ENCODE results near the gene OLFML3. TPM values are rescaled to one million over a fixed set of nuclear protein-coding genes. Genes with fewer than 3 reads are reported as not detected.
"Not testable (repeated sequence)": the region's sequence is repeated elsewhere in the genome, so short reads cannot be mapped to it uniquely, and the experiment has no call there.

The OLFML3 gene
- total and polyA plus RNA-seq, 4 donors = 50.6 to 343 (median 80.8) TPM

GRCh38 chr1:113999233-113999632 is 20.0 kb downstream of the OLFML3 start:
- peaks cover 9% of the 10 kb centered on the region for H3K9me3 ChIP-seq (ENCODE audit: control insufficient read depth, insufficient read depth, low read length)
- no peak overlapping the region for H3K4me3 ChIP-seq (ENCODE audit: low read depth, low read length)
- no CpG with 5 or more reads among the region's 2 CpGs for whole genome bisulfite sequencing (ENCODE audit: insufficient coverage)
- H3K4me1 ChIP-seq (ENCODE audit: control insufficient read depth, insufficient read depth, low read length) = peaks cover 24% of the 10 kb centered on the region
- no peaks in the 10 kb centered on the region for H3K36me3 ChIP-seq (ENCODE audit: control insufficient read depth, insufficient read depth, low read length)
- no peak for DNase-seq (ENCODE audit: low read depth in 4 of 6, low spot score in 6 of 6)
- H3K27me3 ChIP-seq (ENCODE audit: control insufficient read depth, insufficient read depth, low read length) = no peaks in the 10 kb centered on the region
- no peak overlapping the region for H3K27ac ChIP-seq (ENCODE audit: low read depth, low read length)

GRCh38 chr1:113999799-114000198 is 20.5 kb downstream of the OLFML3 start:
- no peak overlapping the region for H3K4me3 ChIP-seq (ENCODE audit: low read depth, low read length)
- no peak for DNase-seq (ENCODE audit: low read depth in 4 of 6, low spot score in 6 of 6)
- H3K27me3 ChIP-seq (ENCODE audit: control insufficient read depth, insufficient read depth, low read length) = no peaks in the 10 kb centered on the region
- H3K4me1 ChIP-seq (ENCODE audit: control insufficient read depth, insufficient read depth, low read length) = peaks cover 24% of the 10 kb centered on the region
- peaks cover 8% of the 10 kb centered on the region for H3K9me3 ChIP-seq (ENCODE audit: control insufficient read depth, insufficient read depth, low read length)
- no peaks in the 10 kb centered on the region for H3K36me3 ChIP-seq (ENCODE audit: control insufficient read depth, insufficient read depth, low read length)
- no peak overlapping the region for H3K27ac ChIP-seq (ENCODE audit: low read depth, low read length)
- no CpG with 5 or more reads among the region's 2 CpGs for WGBS (ENCODE audit: insufficient coverage)

GRCh38 chr1:114000406-114000805 is 21.1 kb downstream of the OLFML3 start:
- no peak for DNase-seq (ENCODE audit: low read depth in 4 of 6, low spot score in 6 of 6)
- no peak overlapping the region for H3K27ac ChIP-seq (ENCODE audit: low read depth, low read length)
- no peak overlapping the region for H3K4me3 ChIP-seq (ENCODE audit: low read depth, low read length)
- H3K9me3 ChIP-seq (ENCODE audit: control insufficient read depth, insufficient read depth, low read length) = peaks cover 4% of the 10 kb centered on the region
- no peaks in the 10 kb centered on the region for H3K36me3 ChIP-seq (ENCODE audit: control insufficient read depth, insufficient read depth, low read length)
- peaks cover 24% of the 10 kb centered on the region for H3K4me1 ChIP-seq (ENCODE audit: control insufficient read depth, insufficient read depth, low read length)
- H3K27me3 ChIP-seq (ENCODE audit: control insufficient read depth, insufficient read depth, low read length) = no peaks in the 10 kb centered on the region

- WGBS (ENCODE audit: insufficient coverage) = 32% methylated on average over 14 of the region's 15 CpGs
- Histone ChIP-seq H3K4me3 (ENCODE audit: low read depth, low read length) (no peak overlapping the region), H3K9me3 (ENCODE audit: control insufficient read depth, insufficient read depth, low read length) (no peaks in the 10 kb centered on the region), H3K36me3 (ENCODE audit: control insufficient read depth, insufficient read depth, low read length) (no peaks in the 10 kb centered on the region), H3K27ac (ENCODE audit: low read depth, low read length) (peak overlapping the region; percentile 62), H3K27me3 (ENCODE audit: control insufficient read depth, insufficient read depth, low read length) (no peaks in the 10 kb centered on the region), H3K4me1 (ENCODE audit: control insufficient read depth, insufficient read depth, low read length) (peaks cover 24% of the 10 kb centered on the region)
- DNase-seq (ENCODE audit: low read depth in 4 of 6, low spot score in 6 of 6) = peak in 1 of 6 donors; percentile 37
These were observed 23.4 kb downstream of the OLFML3 start for GRCh38 chr1:114002492-114003239.

- H3K27me3 ChIP-seq (ENCODE audit: control insufficient read depth, insufficient read depth, low read length) = no peaks in the 10 kb centered on the region
- peak overlapping the region; percentile 62 for H3K27ac ChIP-seq (ENCODE audit: low read depth, low read length)
- DNase-seq (ENCODE audit: low read depth in 4 of 6, low spot score in 6 of 6) = peak in 1 of 6 donors; percentile 27
- H3K36me3 ChIP-seq (ENCODE audit: control insufficient read depth, insufficient read depth, low read length) = no peaks in the 10 kb centered on the region
- no peak overlapping the region for H3K4me3 ChIP-seq (ENCODE audit: low read depth, low read length)
- WGBS (ENCODE audit: insufficient coverage) = 72% methylated on average over 3 of the region's 5 CpGs
- no peaks in the 10 kb centered on the region for H3K9me3 ChIP-seq (ENCODE audit: control insufficient read depth, insufficient read depth, low read length)
- peaks cover 24% of the 10 kb centered on the region for H3K4me1 ChIP-seq (ENCODE audit: control insufficient read depth, insufficient read depth, low read length)
These were observed 24.2 kb downstream of the OLFML3 start for GRCh38 chr1:114003431-114003830.

GRCh38 chr1:114006825-114007224 is 27.6 kb downstream of the OLFML3 start:
- H3K27me3 ChIP-seq (ENCODE audit: control insufficient read depth, insufficient read depth, low read length); DNase-seq (ENCODE audit: low read depth in 4 of 6, low spot score in 6 of 6); H3K36me3 ChIP-seq (ENCODE audit: control insufficient read depth, insufficient read depth, low read length); H3K27ac ChIP-seq (ENCODE audit: low read depth, low read length); H3K4me3 ChIP-seq (ENCODE audit: low read depth, low read length); H3K9me3 ChIP-seq (ENCODE audit: control insufficient read depth, insufficient read depth, low read length): not testable (repeated sequence)
- peaks cover 20% of the 10 kb centered on the region for H3K4me1 ChIP-seq (ENCODE audit: control insufficient read depth, insufficient read depth, low read length)
- WGBS (ENCODE audit: insufficient coverage) = 100% methylated on average over 1 of the region's 4 CpGs

GRCh38 chr1:114008480-114008941 is 29.2 kb downstream of the OLFML3 start:
- Histone ChIP-seq H3K4me1 (ENCODE audit: control insufficient read depth, insufficient read depth, low read length) (peaks cover 3% of the 10 kb centered on the region), H3K4me3 (ENCODE audit: low read depth, low read length) (no peak overlapping the region), H3K27me3 (ENCODE audit: control insufficient read depth, insufficient read depth, low read length) (no peaks in the 10 kb centered on the region), H3K9me3 (ENCODE audit: control insufficient read depth, insufficient read depth, low read length) (no peaks in the 10 kb centered on the region), H3K36me3 (ENCODE audit: control insufficient read depth, insufficient read depth, low read length) (no peaks in the 10 kb centered on the region), H3K27ac (ENCODE audit: low read depth, low read length) (no peak overlapping the region)
- no peak for DNase-seq (ENCODE audit: low read depth in 4 of 6, low spot score in 6 of 6)
- WGBS (ENCODE audit: insufficient coverage) = no CpG with 5 or more reads among the region's 2 CpGs

GRCh38 chr1:114008993-114009392 is 29.7 kb downstream of the OLFML3 start:
- Histone ChIP-seq H3K27ac (ENCODE audit: low read depth, low read length) (no peak overlapping the region), H3K9me3 (ENCODE audit: control insufficient read depth, insufficient read depth, low read length) (no peaks in the 10 kb centered on the region), H3K27me3 (ENCODE audit: control insufficient read depth, insufficient read depth, low read length) (no peaks in the 10 kb centered on the region), H3K36me3 (ENCODE audit: control insufficient read depth, insufficient read depth, low read length) (no peaks in the 10 kb centered on the region), H3K4me1 (ENCODE audit: control insufficient read depth, insufficient read depth, low read length) (peaks cover under 1% of the 10 kb centered on the region), H3K4me3 (ENCODE audit: low read depth, low read length) (no peak overlapping the region)
- no peak for DNase-seq (ENCODE audit: low read depth in 4 of 6, low spot score in 6 of 6)

GRCh38 chr1:114009393-114009792 is 30.1 kb downstream of the OLFML3 start:
- Histone ChIP-seq H3K9me3 (ENCODE audit: control insufficient read depth, insufficient read depth, low read length) (no peaks in the 10 kb centered on the region), H3K27ac (ENCODE audit: low read depth, low read length) (no peak overlapping the region), H3K4me1 (ENCODE audit: control insufficient read depth, insufficient read depth, low read length) (no peaks in the 10 kb centered on the region), H3K27me3 (ENCODE audit: control insufficient read depth, insufficient read depth, low read length) (no peaks in the 10 kb centered on the region), H3K4me3 (ENCODE audit: low read depth, low read length) (no peak overlapping the region), H3K36me3 (ENCODE audit: control insufficient read depth, insufficient read depth, low read length) (no peaks in the 10 kb centered on the region)
- WGBS (ENCODE audit: insufficient coverage) = no CpG with 5 or more reads among the region's 1 CpG
- no peak for DNase-seq (ENCODE audit: low read depth in 4 of 6, low spot score in 6 of 6)

- Histone ChIP-seq H3K4me3 (ENCODE audit: low read depth, low read length) (no peak overlapping the region), H3K27ac (ENCODE audit: low read depth, low read length) (no peak overlapping the region), H3K9me3 (ENCODE audit: control insufficient read depth, insufficient read depth, low read length) (no peaks in the 10 kb centered on the region), H3K27me3 (ENCODE audit: control insufficient read depth, insufficient read depth, low read length) (no peaks in the 10 kb centered on the region), H3K4me1 (ENCODE audit: control insufficient read depth, insufficient read depth, low read length) (no peaks in the 10 kb centered on the region), H3K36me3 (ENCODE audit: control insufficient read depth, insufficient read depth, low read length) (no peaks in the 10 kb centered on the region)
- DNase-seq (ENCODE audit: low read depth in 4 of 6, low spot score in 6 of 6) = no peak
- WGBS (ENCODE audit: insufficient coverage) = no CpG with 5 or more reads among the region's 9 CpGs
These were observed 31.3 kb downstream of the OLFML3 start for GRCh38 chr1:114010433-114011184.

All from spinal cord (tissue), 10 donors.